Neural crest cell (in vitro differentiated cells): ENCODE data around the gene SDK1. TPM values are rescaled to one million over a fixed set of nuclear protein-coding genes. Genes with fewer than 3 reads are reported as not detected.

Source experiments
- DNase-seq: peaks from one replicate; pipeline ENCODE4 v3.0.0; 2021; ENCODE audit warnings: low read depth, mixed read lengths, low spot score
- H3K27ac Mint-ChIP-seq: one replicate; pipeline ENCODE4 v1.8.0; 2021; ENCODE audit warnings: mild to moderate bottlenecking, mixed read lengths; ENCODE audit not compliant: unreplicated experiment
- H3K27me3 Mint-ChIP-seq: 2 replicates; pipeline ENCODE4 v1.8.0; 2021; ENCODE audit warnings: low read depth, mild to moderate bottlenecking, mixed read lengths
- H3K36me3 Mint-ChIP-seq: 2 replicates; pipeline ENCODE4 v1.8.0; 2021; ENCODE audit warnings: low read depth, mild to moderate bottlenecking, mixed read lengths
- H3K4me1 Mint-ChIP-seq: 2 replicates; pipeline ENCODE4 v1.8.0; 2021; ENCODE audit warnings: mixed read lengths
- H3K4me3 Mint-ChIP-seq: one replicate; pipeline ENCODE4 v1.8.0; 2021; ENCODE audit warnings: mild to moderate bottlenecking, mixed read lengths
- H3K9me3 Mint-ChIP-seq: 2 replicates; pipeline ENCODE4 v1.8.0; 2021; ENCODE audit warnings: mixed read lengths
- total RNA-seq: library from RNA; stranded (reverse); gene quantifications from 2 replicates; pipeline ENCODE4 v1.2.1, GENCODE V29; 2021
- TF ChIP-seq, protein P1 (sequence below): fragments of 200-600 bp; sonication (generic); conservative IDR thresholded peaks from 2 replicates; pipeline ENCODE4 v1.5.0; 2021; ENCODE audit warnings: antibody characterized with exemption, mild to moderate bottlenecking

Gene SDK1
- total RNA-seq, 1 donor from 2014 or later, result 11.6 TPM

DNA sequence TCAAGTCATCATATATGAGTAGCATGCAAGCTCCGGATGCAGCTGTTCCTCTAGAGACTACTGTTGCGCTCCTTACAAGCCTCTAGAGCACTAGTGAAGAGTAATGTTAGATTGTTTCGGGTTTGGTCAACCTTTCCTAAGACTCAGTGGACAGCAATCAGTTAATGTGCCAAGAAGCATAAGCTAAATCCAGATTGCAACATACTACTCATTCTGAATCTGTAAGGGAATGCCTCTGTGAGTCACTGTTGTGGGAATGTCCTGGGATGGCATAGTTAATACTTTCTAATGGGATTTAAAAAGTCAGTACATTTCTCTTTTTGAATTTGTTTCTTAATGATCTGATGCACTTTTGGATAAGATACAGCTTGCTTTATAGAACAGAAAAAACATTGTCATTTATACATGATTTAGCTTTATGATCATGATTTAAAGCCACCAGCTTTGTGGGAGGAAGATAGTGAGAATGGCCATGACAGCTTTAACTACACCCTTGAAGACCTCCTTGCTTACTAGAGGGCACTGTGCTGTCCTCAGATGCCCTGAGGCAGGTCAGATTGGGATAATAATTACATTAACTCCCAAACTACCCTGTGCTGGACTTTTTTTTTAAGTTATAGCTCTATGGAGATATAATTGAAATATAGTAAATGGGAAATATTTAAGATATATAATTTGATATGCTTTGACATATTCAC is 138.4 kb downstream of the SDK1 start:
- Mint-ChIP-seq H3K27me3 (no peaks in the 10 kb centered on the region), H3K9me3 (peaks cover 3% of the 10 kb centered on the region), H3K4me1 (no peaks in the 10 kb centered on the region), H3K27ac (no peak overlapping the region), H3K4me3 (no peak overlapping the region), H3K36me3 (no peaks in the 10 kb centered on the region)
- DNase-seq, result no peak
- TF ChIP-seq, protein P1, sequence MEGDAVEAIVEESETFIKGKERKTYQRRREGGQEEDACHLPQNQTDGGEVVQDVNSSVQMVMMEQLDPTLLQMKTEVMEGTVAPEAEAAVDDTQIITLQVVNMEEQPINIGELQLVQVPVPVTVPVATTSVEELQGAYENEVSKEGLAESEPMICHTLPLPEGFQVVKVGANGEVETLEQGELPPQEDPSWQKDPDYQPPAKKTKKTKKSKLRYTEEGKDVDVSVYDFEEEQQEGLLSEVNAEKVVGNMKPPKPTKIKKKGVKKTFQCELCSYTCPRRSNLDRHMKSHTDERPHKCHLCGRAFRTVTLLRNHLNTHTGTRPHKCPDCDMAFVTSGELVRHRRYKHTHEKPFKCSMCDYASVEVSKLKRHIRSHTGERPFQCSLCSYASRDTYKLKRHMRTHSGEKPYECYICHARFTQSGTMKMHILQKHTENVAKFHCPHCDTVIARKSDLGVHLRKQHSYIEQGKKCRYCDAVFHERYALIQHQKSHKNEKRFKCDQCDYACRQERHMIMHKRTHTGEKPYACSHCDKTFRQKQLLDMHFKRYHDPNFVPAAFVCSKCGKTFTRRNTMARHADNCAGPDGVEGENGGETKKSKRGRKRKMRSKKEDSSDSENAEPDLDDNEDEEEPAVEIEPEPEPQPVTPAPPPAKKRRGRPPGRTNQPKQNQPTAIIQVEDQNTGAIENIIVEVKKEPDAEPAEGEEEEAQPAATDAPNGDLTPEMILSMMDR, result no peak

DNA sequence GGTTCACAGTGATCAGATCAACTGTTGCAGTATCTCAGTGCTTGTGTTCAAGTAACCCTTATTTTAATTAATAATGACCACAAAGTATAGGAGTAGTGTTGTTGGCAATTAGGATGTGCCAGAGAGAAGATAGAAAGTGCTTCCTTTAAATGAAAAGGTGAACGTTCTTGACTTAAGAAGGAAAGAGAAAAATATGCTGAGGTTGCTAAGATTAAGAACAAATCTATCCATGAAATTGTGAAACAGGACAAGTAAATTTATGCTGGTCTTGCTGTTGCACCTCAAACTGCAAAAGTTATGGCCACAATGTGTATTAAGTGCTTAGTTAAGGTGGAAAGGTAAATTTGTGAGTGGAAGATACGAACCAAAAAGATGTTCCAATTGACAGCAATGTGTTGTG is 139.5 kb downstream of the SDK1 start:
- DNase-seq, result no peak
- Mint-ChIP-seq H3K27ac (no peak overlapping the region), H3K4me1 (no peaks in the 10 kb centered on the region), H3K4me3 (no peak overlapping the region), H3K9me3 (peaks cover 5% of the 10 kb centered on the region), H3K36me3 (peaks cover under 1% of the 10 kb centered on the region), H3K27me3 (no peaks in the 10 kb centered on the region)
- TF ChIP-seq, protein P1, result no peak

DNA sequence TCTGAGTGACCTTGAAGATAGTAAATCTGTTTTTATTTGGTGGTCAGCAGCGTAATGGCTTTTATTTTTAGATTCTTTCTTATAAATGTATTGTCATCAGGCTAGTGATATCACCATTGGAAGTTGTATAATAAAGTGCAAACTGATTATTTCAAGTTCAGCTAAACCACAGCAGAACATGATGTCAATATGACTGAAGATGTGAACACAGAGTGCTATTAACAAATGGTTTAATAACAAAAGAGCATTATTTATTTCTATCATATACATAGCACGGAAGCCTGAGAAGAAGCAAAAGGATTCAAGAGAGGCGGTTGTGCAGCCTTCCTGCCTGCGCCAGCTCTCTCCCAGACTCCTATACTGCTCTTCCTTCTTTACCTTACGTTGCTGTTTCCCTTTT is 142.7 kb downstream of the SDK1 start:
- TF ChIP-seq, protein P1, result no peak
- Mint-ChIP-seq H3K4me1 (no peaks in the 10 kb centered on the region), H3K9me3 (peaks cover 11% of the 10 kb centered on the region), H3K4me3 (no peak overlapping the region), H3K27ac (no peak overlapping the region), H3K27me3 (no peaks in the 10 kb centered on the region), H3K36me3 (peaks cover 7% of the 10 kb centered on the region)
- no peak for DNase-seq

DNA sequence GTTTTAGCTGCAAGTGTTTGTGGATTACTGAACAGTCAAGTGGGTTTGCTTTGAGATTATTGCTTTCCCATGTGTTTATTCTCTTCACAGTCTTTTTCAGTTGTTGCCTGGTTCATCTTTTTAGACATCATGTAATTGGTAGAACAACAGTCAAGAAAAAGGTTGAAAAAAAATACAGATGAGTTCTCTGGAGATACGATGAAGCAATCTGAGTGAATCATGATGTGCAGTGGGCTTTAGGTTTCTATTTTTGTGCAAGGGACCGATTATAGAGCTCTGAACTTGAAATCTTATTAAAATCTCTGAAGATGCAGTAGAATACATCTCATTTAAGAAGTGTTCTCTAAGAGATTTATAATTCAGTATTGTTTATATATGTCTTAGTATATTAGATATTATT is 145.7 kb downstream of the SDK1 start:
- TF ChIP-seq, protein P1, result no peak
- Mint-ChIP-seq H3K4me1 (no peaks in the 10 kb centered on the region), H3K4me3 (no peak overlapping the region), H3K27ac (no peak overlapping the region), H3K9me3 (peaks cover 11% of the 10 kb centered on the region), H3K36me3 (peaks cover 7% of the 10 kb centered on the region), H3K27me3 (no peaks in the 10 kb centered on the region)
- no peak for DNase-seq

DNA sequence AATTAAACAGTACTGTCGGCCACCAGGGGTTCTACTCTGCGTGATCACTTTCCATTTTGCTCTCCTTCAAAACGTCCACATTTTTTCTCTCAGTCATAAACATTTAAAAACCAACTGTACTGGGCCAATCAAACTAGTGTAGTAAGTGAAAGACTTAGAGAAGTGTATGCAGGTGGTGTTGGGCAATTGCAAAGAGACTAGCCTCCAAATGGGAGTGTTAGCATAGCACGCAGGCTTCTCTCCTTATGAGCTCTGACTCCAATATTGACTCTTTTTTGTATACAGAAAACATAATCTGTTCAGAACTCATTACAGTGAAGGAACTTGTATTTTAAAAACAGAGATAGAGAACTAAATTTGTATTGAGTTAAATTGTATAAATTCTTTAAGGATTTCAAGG is 150.6 kb downstream of the SDK1 start:
- H3K36me3 Mint-ChIP-seq, result no peaks in the 10 kb centered on the region
- TF ChIP-seq, protein P1, result no peak
- H3K4me3 Mint-ChIP-seq, result no peak overlapping the region
- no peaks in the 10 kb centered on the region for H3K27me3 Mint-ChIP-seq
- no peaks in the 10 kb centered on the region for H3K4me1 Mint-ChIP-seq
- H3K27ac Mint-ChIP-seq, result no peak overlapping the region
- DNase-seq, result no peak
- H3K9me3 Mint-ChIP-seq, result peaks cover 2% of the 10 kb centered on the region
